ENCODE data around the gene SYS1.
"Not testable (repeated sequence)": the region's sequence is repeated elsewhere in the genome, so short reads cannot be mapped to it uniquely, and the experiment has no call there.

SYS1 gene

GRCh38 chr20:45344168-45344860 is 18.6 kb upstream of the SYS1 start:
- Mint-ChIP-seq H3K27me3 (no peaks in the 10 kb centered on the region), H3K27ac (peak overlapping the region; percentile 30), H3K9me3 (no peaks in the 10 kb centered on the region), H3K4me3 (peak overlapping the region; percentile 23), H3K4me1 (ENCODE audit: low read depth) (peaks cover 53% of the 10 kb centered on the region), H3K36me3 (ENCODE audit: low read depth) (peaks cover 73% of the 10 kb centered on the region)
- no peak for DNase-seq

- Mint-ChIP-seq H3K4me3 (peak overlapping the region; percentile 82), H3K4me1 (ENCODE audit: low read depth) (peaks cover 58% of the 10 kb centered on the region), H3K36me3 (ENCODE audit: low read depth) (peaks cover 63% of the 10 kb centered on the region), H3K27me3 (no peaks in the 10 kb centered on the region), H3K9me3 (no peaks in the 10 kb centered on the region), H3K27ac (no peak overlapping the region)
- no peak for DNase-seq
These were observed 17.6 kb upstream of the SYS1 start for GRCh38 chr20:45345104-45345936.

- no peak for DNase-seq
These were observed 16.7 kb upstream of the SYS1 start for GRCh38 chr20:45346291-45346718.

GRCh38 chr20:45346851-45347250 is 16.1 kb upstream of the SYS1 start:
- no peaks in the 10 kb centered on the region for H3K27me3 Mint-ChIP-seq
- H3K9me3 Mint-ChIP-seq = no peaks in the 10 kb centered on the region
- peak overlapping the region; percentile 82 for H3K4me3 Mint-ChIP-seq
- DNase-seq = no peak
- H3K36me3 Mint-ChIP-seq (ENCODE audit: low read depth) = peaks cover 49% of the 10 kb centered on the region
- peaks cover 59% of the 10 kb centered on the region for H3K4me1 Mint-ChIP-seq (ENCODE audit: low read depth)
- no peak overlapping the region for H3K27ac Mint-ChIP-seq

More at GRCh38 chr20:45346291-45346718, 16.7 kb upstream of the SYS1 start:
- H3K27ac Mint-ChIP-seq = no peak overlapping the region
- H3K4me1 Mint-ChIP-seq (ENCODE audit: low read depth) = peaks cover 59% of the 10 kb centered on the region
- H3K9me3 Mint-ChIP-seq = no peaks in the 10 kb centered on the region
- no peaks in the 10 kb centered on the region for H3K27me3 Mint-ChIP-seq
- H3K4me3 Mint-ChIP-seq = peak overlapping the region; percentile 82
- H3K36me3 Mint-ChIP-seq (ENCODE audit: low read depth) = peaks cover 53% of the 10 kb centered on the region

GRCh38 chr20:45347297-45347935 is 15.5 kb upstream of the SYS1 start:
- DNase-seq = no peak
- Mint-ChIP-seq H3K9me3 (no peaks in the 10 kb centered on the region), H3K27ac (peak overlapping the region; percentile 87), H3K4me1 (ENCODE audit: low read depth) (peaks cover 60% of the 10 kb centered on the region), H3K36me3 (ENCODE audit: low read depth) (peaks cover 44% of the 10 kb centered on the region), H3K27me3 (no peaks in the 10 kb centered on the region), H3K4me3 (peak overlapping the region; percentile 82)

- peak within 1 kb of the TSS; percentile 87 for H3K27ac Mint-ChIP-seq
- no peaks in the 10 kb centered on the region for H3K9me3 Mint-ChIP-seq
These were observed 14.8 kb upstream of the SYS1 start, which contains the start of gene SDC4 for GRCh38 chr20:45347936-45348778. SDC4 (minus strand) TSS chr20:45348424; CDS start chr20:45348384, 40 bp downstream.

GRCh38 chr20:45350217-45350616 is 12.7 kb upstream of the SYS1 start:
- peaks cover 60% of the 10 kb centered on the region for H3K4me1 Mint-ChIP-seq (ENCODE audit: low read depth)
- DNase-seq = no peak
- peaks cover 22% of the 10 kb centered on the region for H3K36me3 Mint-ChIP-seq (ENCODE audit: low read depth)
- H3K4me3 Mint-ChIP-seq = no peak overlapping the region
- H3K27me3 Mint-ChIP-seq = no peaks in the 10 kb centered on the region
- no peak overlapping the region for H3K27ac Mint-ChIP-seq
- no peaks in the 10 kb centered on the region for H3K9me3 Mint-ChIP-seq

More at GRCh38 chr20:45347936-45348778, 14.8 kb upstream of the SYS1 start, which contains the start of gene SDC4:
- H3K27me3 Mint-ChIP-seq = no peaks in the 10 kb centered on the region
- H3K4me3 Mint-ChIP-seq = peak within 1 kb of the TSS; percentile 82
- H3K36me3 Mint-ChIP-seq (ENCODE audit: low read depth) = peaks cover 39% of the 10 kb centered on the region
- H3K4me1 Mint-ChIP-seq (ENCODE audit: low read depth) = peaks cover 57% of the 10 kb centered on the region
- DNase-seq = peak; percentile 79

GRCh38 chr20:45350795-45351194 is 12.2 kb upstream of the SYS1 start:
- not testable (repeated sequence) for H3K27me3 Mint-ChIP-seq, H3K27ac Mint-ChIP-seq, H3K4me3 Mint-ChIP-seq, DNase-seq, H3K9me3 Mint-ChIP-seq
- H3K36me3 Mint-ChIP-seq (ENCODE audit: low read depth) = peaks cover 17% of the 10 kb centered on the region
- H3K4me1 Mint-ChIP-seq (ENCODE audit: low read depth) = peaks cover 60% of the 10 kb centered on the region

- DNase-seq = no peak
- H3K27ac Mint-ChIP-seq = no peak overlapping the region
- peaks cover 54% of the 10 kb centered on the region for H3K4me1 Mint-ChIP-seq (ENCODE audit: low read depth)
- H3K27me3 Mint-ChIP-seq = no peaks in the 10 kb centered on the region
- no peaks in the 10 kb centered on the region for H3K9me3 Mint-ChIP-seq
- no peak overlapping the region for H3K4me3 Mint-ChIP-seq
- H3K36me3 Mint-ChIP-seq (ENCODE audit: low read depth) = peaks cover 1% of the 10 kb centered on the region
These were observed 10.2 kb upstream of the SYS1 start for GRCh38 chr20:45352729-45353128.

GRCh38 chr20:45353746-45354145 is 9.2 kb upstream of the SYS1 start:
- peaks cover 60% of the 10 kb centered on the region for H3K4me1 Mint-ChIP-seq (ENCODE audit: low read depth)
- no peak for DNase-seq
- H3K9me3 Mint-ChIP-seq = no peaks in the 10 kb centered on the region
- H3K36me3 Mint-ChIP-seq (ENCODE audit: low read depth) = no peaks in the 10 kb centered on the region
- H3K27ac Mint-ChIP-seq = peak overlapping the region; percentile 93
- no peaks in the 10 kb centered on the region for H3K27me3 Mint-ChIP-seq
- no peak overlapping the region for H3K4me3 Mint-ChIP-seq

GRCh38 chr20:45354423-45355208 is 8.3 kb upstream of the SYS1 start:
- peak overlapping the region; percentile 62 for H3K4me3 Mint-ChIP-seq
- H3K4me1 Mint-ChIP-seq (ENCODE audit: low read depth) = peaks cover 64% of the 10 kb centered on the region
- DNase-seq = no peak

GRCh38 chr20:45355209-45356084 is 7.5 kb upstream of the SYS1 start:
- no peaks in the 10 kb centered on the region for H3K36me3 Mint-ChIP-seq (ENCODE audit: low read depth)
- no peak for DNase-seq
- H3K4me3 Mint-ChIP-seq = peak overlapping the region; percentile 62
- no peaks in the 10 kb centered on the region for H3K27me3 Mint-ChIP-seq
- peak overlapping the region; percentile 93 for H3K27ac Mint-ChIP-seq
- no peaks in the 10 kb centered on the region for H3K9me3 Mint-ChIP-seq
- peaks cover 57% of the 10 kb centered on the region for H3K4me1 Mint-ChIP-seq (ENCODE audit: low read depth)

More at GRCh38 chr20:45354423-45355208, 8.3 kb upstream of the SYS1 start:
- Mint-ChIP-seq H3K27me3 (no peaks in the 10 kb centered on the region), H3K9me3 (no peaks in the 10 kb centered on the region), H3K36me3 (ENCODE audit: low read depth) (no peaks in the 10 kb centered on the region), H3K27ac (peak overlapping the region; percentile 93)
